Epithelial cell of prostate (primary cell): ENCODE data around the gene CDH13.

Experiments
- DNase-seq: peaks from one replicate; pipeline ENCODE4 v3.0.0-alpha.2; 2011; ENCODE audit warnings: low read depth, low spot score
- H3K27ac ChIP-seq: fragments of 450-650 bp; 2 replicates; pipeline ENCODE4 v1.5.1; 2017; ENCODE audit warnings: mild to moderate bottlenecking

The CDH13 gene

GRCh38 chr16:83118365-83118764, 491.6 kb downstream of the CDH13 start:
- DNase-seq = no peak
- H3K27ac ChIP-seq = no peak overlapping the region

GRCh38 chr16:83125999-83126568, 499.3 kb downstream of the CDH13 start:
- peak overlapping the region; percentile 18 for H3K27ac ChIP-seq
- no peak for DNase-seq

- H3K27ac ChIP-seq = no peak overlapping the region
- no peak for DNase-seq
Observed at GRCh38 chr16:83128041-83128440, 501.3 kb downstream of the CDH13 start.

- no peak overlapping the region for H3K27ac ChIP-seq
Observed at GRCh38 chr16:83130039-83130438, 503.3 kb downstream of the CDH13 start.

GRCh38 chr16:83134638-83135037, 507.9 kb downstream of the CDH13 start:
- no peak for DNase-seq
- H3K27ac ChIP-seq = no peak overlapping the region

More at GRCh38 chr16:83130039-83130438, 503.3 kb downstream of the CDH13 start:
- DNase-seq = no peak

- no peak overlapping the region for H3K27ac ChIP-seq
- DNase-seq = no peak
Observed at GRCh38 chr16:83136419-83136818, 509.6 kb downstream of the CDH13 start.

- DNase-seq = no peak
- no peak overlapping the region for H3K27ac ChIP-seq
Observed at GRCh38 chr16:83136924-83137323, 510.2 kb downstream of the CDH13 start.

GRCh38 chr16:83137326-83137781, 510.6 kb downstream of the CDH13 start:
- no peak for DNase-seq
- H3K27ac ChIP-seq = no peak overlapping the region

- DNase-seq = no peak
- H3K27ac ChIP-seq = no peak overlapping the region
Observed at GRCh38 chr16:83137894-83138293, 511.1 kb downstream of the CDH13 start.

- H3K27ac ChIP-seq = no peak overlapping the region
Observed at GRCh38 chr16:83138512-83138911, 511.7 kb downstream of the CDH13 start.

GRCh38 chr16:83138976-83139690, 512.4 kb downstream of the CDH13 start:
- no peak overlapping the region for H3K27ac ChIP-seq
- DNase-seq = no peak

More at GRCh38 chr16:83138512-83138911, 511.7 kb downstream of the CDH13 start:
- DNase-seq = no peak

GRCh38 chr16:83143788-83144187, 517.0 kb downstream of the CDH13 start:
- DNase-seq = peak; percentile 12
- no peak overlapping the region for H3K27ac ChIP-seq

GRCh38 chr16:83145297-83145696, 518.5 kb downstream of the CDH13 start:
- no peak for DNase-seq
- H3K27ac ChIP-seq = no peak overlapping the region

- DNase-seq = no peak
- no peak overlapping the region for H3K27ac ChIP-seq
Observed at GRCh38 chr16:83147244-83147643, 520.5 kb downstream of the CDH13 start.

- no peak for DNase-seq
- H3K27ac ChIP-seq = no peak overlapping the region
Observed at GRCh38 chr16:83158320-83158957, 531.7 kb downstream of the CDH13 start.

GRCh38 chr16:83159049-83159448, 532.3 kb downstream of the CDH13 start:
- no peak overlapping the region for H3K27ac ChIP-seq
- no peak for DNase-seq

- DNase-seq = no peak
- H3K27ac ChIP-seq = no peak overlapping the region
Observed at GRCh38 chr16:83160287-83161020, 533.7 kb downstream of the CDH13 start.

GRCh38 chr16:83162791-83163190, 536.0 kb downstream of the CDH13 start:
- H3K27ac ChIP-seq = no peak overlapping the region

GRCh38 chr16:83164816-83165215, 538.0 kb downstream of the CDH13 start:
- DNase-seq = no peak
- H3K27ac ChIP-seq = no peak overlapping the region

More at GRCh38 chr16:83162791-83163190, 536.0 kb downstream of the CDH13 start:
- DNase-seq = no peak

GRCh38 chr16:83171396-83171795, 544.6 kb downstream of the CDH13 start:
- no peak overlapping the region for H3K27ac ChIP-seq
- DNase-seq = no peak

- H3K27ac ChIP-seq = no peak overlapping the region
- DNase-seq = no peak
Observed at GRCh38 chr16:83174671-83175070, 547.9 kb downstream of the CDH13 start.
